ENCODE results near the gene CSMD2.

The CSMD2 gene

DNA sequence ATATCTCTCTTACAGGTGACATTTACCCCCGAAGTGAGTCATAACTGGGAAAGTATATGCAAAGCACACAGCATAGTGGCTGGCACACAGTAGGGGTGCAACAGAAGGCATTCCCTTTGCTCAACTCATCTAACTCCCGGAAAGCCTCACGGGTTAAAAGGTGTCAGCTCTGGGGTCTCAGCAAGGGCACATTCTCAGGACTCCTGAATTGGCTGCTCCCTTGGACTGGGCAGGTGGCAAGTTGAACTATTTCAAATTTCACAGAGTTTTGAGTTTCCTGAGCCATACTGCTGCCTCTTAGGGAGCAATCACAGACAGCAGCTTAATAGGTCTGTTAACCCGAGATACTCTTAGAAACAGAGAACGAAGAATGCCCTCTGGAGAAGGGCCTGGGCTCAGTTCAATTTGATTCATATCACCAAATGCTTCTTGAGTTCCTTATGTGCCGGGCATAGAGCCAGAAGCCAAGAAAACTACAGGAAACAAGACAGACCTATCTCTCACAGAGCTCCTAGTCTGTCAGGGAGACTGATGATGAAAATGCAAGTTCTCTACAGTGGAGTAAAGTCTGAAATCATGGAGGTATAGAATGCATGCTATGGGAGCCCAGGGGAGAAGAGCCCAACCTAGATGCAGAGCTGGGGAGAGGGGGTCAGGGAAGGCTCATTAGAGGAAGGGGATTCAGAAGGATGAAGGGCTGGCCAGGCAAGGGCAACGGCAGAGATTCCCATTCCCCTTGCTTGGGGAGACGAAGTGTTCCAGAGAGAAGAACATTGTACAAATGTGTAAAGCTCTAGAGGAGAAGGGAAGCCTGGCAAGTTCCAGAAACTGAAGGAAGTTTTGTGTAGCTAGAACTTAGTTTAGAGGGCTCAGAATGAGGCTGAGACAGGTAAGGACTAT lies 445.0 kb downstream of the CSMD2 start:
- Histone ChIP-seq H3K79me2 (ENCODE audit: low read length) (no peaks in the 10 kb centered on the region), H4K20me1 (ENCODE audit: insufficient read depth, low read length) (no peaks in the 10 kb centered on the region), H2AFZ (ENCODE audit: low read depth, low read length) (no peak overlapping the region), H3K27me3 (ENCODE audit: low read depth, low read length) (no peaks in the 10 kb centered on the region), H3K27ac (ENCODE audit: low read length) (no peak overlapping the region), H3K9me3 (ENCODE audit: insufficient read depth, low read length) (no peaks in the 10 kb centered on the region), H3K4me1 (ENCODE audit: low read length) (no peaks in the 10 kb centered on the region), H3K36me3 (replicated peaks; ENCODE audit: low read depth, low read length) (no peaks in the 10 kb centered on the region), H3K4me3 (ENCODE audit: low read length) (no peak overlapping the region), H3K4me2 (ENCODE audit: low read length) (no peak overlapping the region), H3K9ac (ENCODE audit: low read length) (no peak overlapping the region)
- TF ChIP-seq EZH2phosphoT487 (IDR thresholded peaks at IDR 0.05; ENCODE audit: low read depth), result no peak
- TF ChIP-seq, protein P1, sequence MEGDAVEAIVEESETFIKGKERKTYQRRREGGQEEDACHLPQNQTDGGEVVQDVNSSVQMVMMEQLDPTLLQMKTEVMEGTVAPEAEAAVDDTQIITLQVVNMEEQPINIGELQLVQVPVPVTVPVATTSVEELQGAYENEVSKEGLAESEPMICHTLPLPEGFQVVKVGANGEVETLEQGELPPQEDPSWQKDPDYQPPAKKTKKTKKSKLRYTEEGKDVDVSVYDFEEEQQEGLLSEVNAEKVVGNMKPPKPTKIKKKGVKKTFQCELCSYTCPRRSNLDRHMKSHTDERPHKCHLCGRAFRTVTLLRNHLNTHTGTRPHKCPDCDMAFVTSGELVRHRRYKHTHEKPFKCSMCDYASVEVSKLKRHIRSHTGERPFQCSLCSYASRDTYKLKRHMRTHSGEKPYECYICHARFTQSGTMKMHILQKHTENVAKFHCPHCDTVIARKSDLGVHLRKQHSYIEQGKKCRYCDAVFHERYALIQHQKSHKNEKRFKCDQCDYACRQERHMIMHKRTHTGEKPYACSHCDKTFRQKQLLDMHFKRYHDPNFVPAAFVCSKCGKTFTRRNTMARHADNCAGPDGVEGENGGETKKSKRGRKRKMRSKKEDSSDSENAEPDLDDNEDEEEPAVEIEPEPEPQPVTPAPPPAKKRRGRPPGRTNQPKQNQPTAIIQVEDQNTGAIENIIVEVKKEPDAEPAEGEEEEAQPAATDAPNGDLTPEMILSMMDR (IDR thresholded peaks at IDR 0.05; ENCODE audit: low read depth, low read length), result no peak

DNA sequence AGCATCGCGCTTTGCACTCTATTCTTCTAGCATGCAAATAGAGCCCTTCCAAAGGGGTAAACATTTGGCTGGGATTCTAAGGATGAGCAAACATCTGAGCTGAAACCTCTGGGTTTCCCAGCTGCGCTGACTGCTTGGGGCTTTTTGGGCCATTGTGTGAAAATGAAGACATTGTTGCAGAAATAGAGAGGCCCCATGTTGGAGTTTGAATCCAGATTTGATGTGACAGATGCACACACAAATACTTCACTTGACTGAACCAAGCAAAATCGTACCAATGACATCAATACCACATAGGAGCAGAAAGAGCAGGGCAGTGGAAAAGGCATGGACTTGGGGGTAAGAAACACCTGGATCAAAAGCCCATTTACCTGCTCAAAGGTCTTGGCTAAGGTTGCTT lies 445.7 kb downstream of the CSMD2 start:
- Histone ChIP-seq H3K79me2 (ENCODE audit: low read length) (no peaks in the 10 kb centered on the region), H2AFZ (ENCODE audit: low read depth, low read length) (no peak overlapping the region), H3K27ac (ENCODE audit: low read length) (no peak overlapping the region), H3K9me3 (ENCODE audit: insufficient read depth, low read length) (no peaks in the 10 kb centered on the region), H3K4me1 (ENCODE audit: low read length) (no peaks in the 10 kb centered on the region), H3K4me3 (ENCODE audit: low read length) (no peak overlapping the region), H4K20me1 (ENCODE audit: insufficient read depth, low read length) (no peaks in the 10 kb centered on the region), H3K9ac (ENCODE audit: low read length) (no peak overlapping the region), H3K36me3 (replicated peaks; ENCODE audit: low read depth, low read length) (no peaks in the 10 kb centered on the region), H3K4me2 (ENCODE audit: low read length) (no peak overlapping the region), H3K27me3 (ENCODE audit: low read depth, low read length) (no peaks in the 10 kb centered on the region)
- TF ChIP-seq, protein P1 (IDR thresholded peaks at IDR 0.05; ENCODE audit: low read depth, low read length), result no peak
- TF ChIP-seq EZH2phosphoT487 (IDR thresholded peaks at IDR 0.05; ENCODE audit: low read depth), result no peak

DNA sequence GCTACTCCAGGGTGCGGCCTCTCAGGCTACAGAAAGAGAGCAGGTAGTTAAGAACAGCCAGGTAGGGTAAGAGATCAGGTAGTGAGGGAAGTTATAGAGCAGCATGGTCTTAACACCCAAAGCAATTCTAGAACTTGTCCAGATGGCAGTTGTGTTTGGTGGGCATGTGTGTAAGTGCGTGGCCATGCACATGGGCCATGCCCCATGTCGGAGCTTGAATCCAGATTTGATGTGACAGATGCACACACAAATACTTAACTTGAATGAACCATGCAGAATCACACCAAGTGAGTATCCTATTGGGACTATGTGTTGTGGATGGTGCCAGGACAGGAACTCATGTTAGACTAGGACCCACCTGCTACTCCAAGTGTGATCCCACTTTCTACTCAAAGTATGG lies 446.8 kb downstream of the CSMD2 start:
- Histone ChIP-seq H3K27me3 (ENCODE audit: low read depth, low read length) (no peaks in the 10 kb centered on the region), H3K9ac (ENCODE audit: low read length) (no peak overlapping the region), H4K20me1 (ENCODE audit: insufficient read depth, low read length) (no peaks in the 10 kb centered on the region), H3K4me2 (ENCODE audit: low read length) (no peak overlapping the region), H3K9me3 (ENCODE audit: insufficient read depth, low read length) (no peaks in the 10 kb centered on the region), H2AFZ (ENCODE audit: low read depth, low read length) (no peak overlapping the region), H3K79me2 (ENCODE audit: low read length) (no peaks in the 10 kb centered on the region), H3K4me1 (ENCODE audit: low read length) (no peaks in the 10 kb centered on the region), H3K36me3 (replicated peaks; ENCODE audit: low read depth, low read length) (no peaks in the 10 kb centered on the region), H3K27ac (ENCODE audit: low read length) (no peak overlapping the region), H3K4me3 (ENCODE audit: low read length) (no peak overlapping the region)
- TF ChIP-seq, protein P1 (IDR thresholded peaks at IDR 0.05; ENCODE audit: low read depth, low read length), result no peak
- TF ChIP-seq EZH2phosphoT487 (IDR thresholded peaks at IDR 0.05; ENCODE audit: low read depth), result no peak

DNA sequence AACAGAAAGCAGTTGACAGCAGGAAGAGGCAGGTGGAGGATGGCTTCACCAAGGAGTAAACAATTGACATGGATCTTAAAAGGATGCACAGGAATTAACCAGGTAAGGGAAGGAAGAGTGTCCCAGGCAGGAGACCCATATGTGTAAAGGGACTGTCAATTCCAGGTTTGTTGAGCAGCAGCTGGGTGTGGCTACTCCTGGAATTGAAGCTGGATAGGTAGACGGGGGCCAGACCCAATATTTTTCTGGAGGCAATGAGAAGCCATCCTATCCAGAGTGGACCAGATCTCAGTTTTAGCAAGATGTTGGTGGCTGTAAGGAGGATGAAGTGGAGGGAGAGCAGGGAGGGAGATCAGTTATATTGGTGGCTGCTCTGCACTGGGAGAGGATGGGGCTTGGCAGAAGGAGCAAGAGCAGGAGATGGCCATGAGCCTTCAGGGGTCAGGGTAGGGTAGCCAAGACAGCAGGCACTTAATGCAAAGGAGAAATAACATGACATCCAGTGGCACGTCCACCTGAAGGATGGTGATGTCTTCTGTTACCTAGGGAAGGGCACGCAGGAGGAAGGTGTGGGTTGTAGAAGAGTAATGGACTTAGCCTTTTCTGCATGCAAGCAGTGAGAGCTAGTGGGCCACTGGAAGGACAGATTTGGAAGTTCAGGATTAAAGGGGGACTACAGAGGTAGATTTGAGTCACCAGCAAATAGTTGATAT lies 447.9 kb downstream of the CSMD2 start:
- TF ChIP-seq, protein P1 (IDR thresholded peaks at IDR 0.05; ENCODE audit: low read depth, low read length), result no peak
- no peak for TF ChIP-seq EZH2phosphoT487 (IDR thresholded peaks at IDR 0.05; ENCODE audit: low read depth)
- Histone ChIP-seq H2AFZ (ENCODE audit: low read depth, low read length) (no peak overlapping the region), H3K27ac (ENCODE audit: low read length) (no peak overlapping the region), H3K27me3 (ENCODE audit: low read depth, low read length) (no peaks in the 10 kb centered on the region), H3K4me1 (ENCODE audit: low read length) (no peaks in the 10 kb centered on the region), H3K4me3 (ENCODE audit: low read length) (no peak overlapping the region), H3K4me2 (ENCODE audit: low read length) (no peak overlapping the region), H3K9me3 (ENCODE audit: insufficient read depth, low read length) (no peaks in the 10 kb centered on the region), H3K36me3 (replicated peaks; ENCODE audit: low read depth, low read length) (no peaks in the 10 kb centered on the region), H3K9ac (ENCODE audit: low read length) (no peak overlapping the region), H4K20me1 (ENCODE audit: insufficient read depth, low read length) (no peaks in the 10 kb centered on the region), H3K79me2 (ENCODE audit: low read length) (no peaks in the 10 kb centered on the region)
